Activated CD8-positive, alpha-beta T cell treated with anti-CD3 and anti-CD28 coated beads for 36 hours (primary cell): ENCODE data around the gene UBAC2. TPM values are rescaled to one million over a fixed set of nuclear protein-coding genes. Genes with fewer than 3 reads are reported as not detected.
A peak's percentile ranks its signal among the peaks of the same experiment; 100 is the strongest.

ENCODE experiments used
- ATAC-seq: fragments of 200-7000 bp; cut with Tn5 transposase; one replicate; pipeline ENCODE4 v1.10.0; 2021; ENCODE audit warnings: mild to moderate bottlenecking, moderate library complexity
- CTCF ChIA-PET: fragments of 350-600 bp; sonication (Branson Sonifier 250); formaldehyde crosslinking; loops from one replicate; lab custom pipeline; 2021; ENCODE audit warnings: antibody characterized with exemption; lab: Charles Lee
- POLR2A ChIA-PET: fragments of 350-600 bp; sonication (Branson Sonifier 250); formaldehyde crosslinking; loops from one replicate; lab custom pipeline; 2021; ENCODE audit warnings: antibody characterized with exemption; lab: Charles Lee
- DNase-seq: peaks from one replicate; pipeline ENCODE4 v3.0.0-alpha.2; 2020
- H3K27ac Mint-ChIP-seq: one replicate; pipeline ENCODE4 v1.8.0; 2021; ENCODE audit warnings: mild to moderate bottlenecking, mixed read lengths
- H3K27me3 Mint-ChIP-seq: one replicate; pipeline ENCODE4 v1.8.0; 2021; ENCODE audit warnings: mixed read lengths
- H3K36me3 Mint-ChIP-seq: one replicate; pipeline ENCODE4 v1.8.0; 2021; ENCODE audit warnings: low read depth, mixed read lengths
- H3K4me1 Mint-ChIP-seq: one replicate; pipeline ENCODE4 v1.8.0; 2021; ENCODE audit warnings: low read depth, mixed read lengths
- H3K4me3 Mint-ChIP-seq: one replicate; pipeline ENCODE4 v1.8.0; 2021; ENCODE audit warnings: mild to moderate bottlenecking, moderate library complexity, mixed read lengths
- H3K9me3 Mint-ChIP-seq: one replicate; pipeline ENCODE4 v1.8.0; 2021; ENCODE audit warnings: mixed read lengths
- CTCF ChIP-seq: fragments of 200-600 bp; IDR thresholded peaks from one replicate; pipeline ENCODE4 v1.8.0; 2022; ENCODE audit warnings: antibody characterized with exemption, mild to moderate bottlenecking
- intact Hi-C: fragments of 100-400 bp; cut with micrococcal nuclease; formaldehyde crosslinking; loops from one replicate; pipeline ENCODE4 v1.10.0; 2022
- total RNA-seq, 2 experiments: library from RNA; stranded (reverse); gene quantifications; one replicate each; pipeline ENCODE4 v1.2.3, GENCODE V29; 2021

Gene UBAC2
- total RNA-seq, 2 experiments from 2014 or later = 63.7 to 68.4 TPM

GRCh38 chr13:99381766-99382165 is 181.1 kb downstream of the UBAC2 start:
- no peak for ATAC-seq
- ChIA-PET CTCF (interaction anchor here (0.6 to 19.3 kb wide), 14 partner anchors 8 to 205 kb away, joined by 3 to 395 read pairs (median 4); no protein-coding TSS in a partner anchor), POLR2A (interaction anchor here (0.7 to 5.0 kb wide), 11 partner anchors 10 to 60 kb away, joined by 3 to 38 read pairs (median 8); no protein-coding TSS in a partner anchor)
- H3K27me3 Mint-ChIP-seq = no peaks in the 10 kb centered on the region
- H3K4me3 Mint-ChIP-seq = no peak overlapping the region
- peaks cover 89% of the 10 kb centered on the region for H3K4me1 Mint-ChIP-seq
- TF ChIP-seq CTCF = no peak
- intact Hi-C loops = loop anchor here (1.0 to 2.0 kb wide), 2 partner anchors 59 to 112 kb away; no protein-coding TSS in a partner anchor
- DNase-seq = no peak
- H3K36me3 Mint-ChIP-seq = peaks cover 61% of the 10 kb centered on the region
- peak overlapping the region; percentile 86 for H3K27ac Mint-ChIP-seq
- no peaks in the 10 kb centered on the region for H3K9me3 Mint-ChIP-seq

GRCh38 chr13:99382428-99383133 is 181.9 kb downstream of the UBAC2 start:
- ATAC-seq = peak; percentile 11

GRCh38 chr13:99383511-99383921 is 182.9 kb downstream of the UBAC2 start:
- no peaks in the 10 kb centered on the region for H3K9me3 Mint-ChIP-seq
- peaks cover 58% of the 10 kb centered on the region for H3K36me3 Mint-ChIP-seq
- POLR2A ChIA-PET = interaction anchor here (0.6 to 5.0 kb wide), 17 partner anchors 8 to 207 kb away, joined by 3 to 38 read pairs (median 4); no protein-coding TSS in a partner anchor
- intact Hi-C loops = no loop called here
- H3K4me3 Mint-ChIP-seq = peak overlapping the region; percentile 22
- TF ChIP-seq CTCF = no peak
- H3K27ac Mint-ChIP-seq = peak overlapping the region; percentile 86
- H3K4me1 Mint-ChIP-seq = peaks cover 95% of the 10 kb centered on the region
- DNase-seq (peak; percentile 54), ATAC-seq (peak; percentile 7)
- CTCF ChIA-PET = interaction anchor here (1.0 to 19.3 kb wide), 14 partner anchors 8 to 207 kb away, joined by 3 to 395 read pairs (median 3); no protein-coding TSS in a partner anchor
- no peaks in the 10 kb centered on the region for H3K27me3 Mint-ChIP-seq

More at GRCh38 chr13:99382428-99383133, 181.9 kb downstream of the UBAC2 start:
- no peak for TF ChIP-seq CTCF
- H3K36me3 Mint-ChIP-seq = peaks cover 59% of the 10 kb centered on the region
- POLR2A ChIA-PET = interaction anchor here (0.6 to 5.0 kb wide), 15 partner anchors 16 to 206 kb away, joined by 3 to 38 read pairs (median 5); partner anchors contain the start of gene UBAC2
- H3K9me3 Mint-ChIP-seq = no peaks in the 10 kb centered on the region
- intact Hi-C loops = no loop called here
- peak overlapping the region; percentile 15 for H3K4me3 Mint-ChIP-seq
- no peaks in the 10 kb centered on the region for H3K27me3 Mint-ChIP-seq
- peak overlapping the region; percentile 86 for H3K27ac Mint-ChIP-seq
- CTCF ChIA-PET = interaction anchor here (0.9 to 19.3 kb wide), 17 partner anchors 9 to 152 kb away, joined by 3 to 395 read pairs (median 3); no protein-coding TSS in a partner anchor
- DNase-seq = peak; percentile 61
- H3K4me1 Mint-ChIP-seq = peaks cover 90% of the 10 kb centered on the region

- peak overlapping the region; percentile 22 for H3K4me3 Mint-ChIP-seq
- POLR2A ChIA-PET = interaction anchor here (0.6 to 4.0 kb wide), 10 partner anchors 9 to 114 kb away, joined by 3 to 14 read pairs (median 5); no protein-coding TSS in a partner anchor
- DNase-seq = peak; percentile 53
- CTCF ChIA-PET = interaction anchor here (0.8 to 19.3 kb wide), 7 partner anchors 11 to 208 kb away, joined by 3 to 395 read pairs (median 5); no protein-coding TSS in a partner anchor
- TF ChIP-seq CTCF = no peak
- H3K36me3 Mint-ChIP-seq = peaks cover 55% of the 10 kb centered on the region
- no peaks in the 10 kb centered on the region for H3K27me3 Mint-ChIP-seq
- no peaks in the 10 kb centered on the region for H3K9me3 Mint-ChIP-seq
- H3K4me1 Mint-ChIP-seq = peaks cover 93% of the 10 kb centered on the region
- intact Hi-C loops = loop anchor here (2.0 kb wide), 1 partner anchor 27 kb away; no protein-coding TSS in a partner anchor
- peak; percentile 40 for ATAC-seq
- H3K27ac Mint-ChIP-seq = peak overlapping the region; percentile 86
Measured at GRCh38 chr13:99383946-99384345, 183.3 kb downstream of the UBAC2 start.
